CD4-positive, alpha-beta memory T cell (primary cell): ENCODE data around the gene LLGL1. TPM values are rescaled to one million over a fixed set of nuclear protein-coding genes. Genes with fewer than 3 reads are reported as not detected.
A peak's percentile ranks its signal among the peaks of the same experiment; 100 is the strongest.

Source experiments
- CTCF ChIA-PET: fragments of 350-600 bp; sonication (Branson Sonifier 250); formaldehyde crosslinking; loops from one replicate; lab custom pipeline; 2021; ENCODE audit warnings: inconsistent platforms; ENCODE audit not compliant: partially characterized antibody; lab: Charles Lee
- POLR2A ChIA-PET: fragments of 350-600 bp; sonication (Branson Sonifier 250); formaldehyde crosslinking; loops from one replicate; lab custom pipeline; 2021; ENCODE audit not compliant: partially characterized antibody; lab: Charles Lee
- DNase-seq, 5 donors: peaks; one replicate each; pipeline versions ENCODE4 v3.0.0 to v3.0.0-alpha.2; 2020 to 2022; ENCODE audit warnings: mixed read lengths in 1 of 5
- H3K27ac ChIP-seq: one replicate; pipeline ENCODE4 v1.7.0; 2013; ENCODE audit warnings: low read depth, low read length
- H3K27me3 ChIP-seq: 2 replicates; pipeline ENCODE4 v1.7.0; 2013; ENCODE audit warnings: mild to moderate bottlenecking, low read length, moderate library complexity; ENCODE audit not compliant: insufficient read depth
- H3K36me3 ChIP-seq: 2 replicates; pipeline ENCODE4 v1.7.0; 2013; ENCODE audit warnings: mild to moderate bottlenecking, low read length, moderate library complexity; ENCODE audit not compliant: insufficient read depth
- H3K4me1 ChIP-seq: 2 replicates; pipeline ENCODE4 v1.7.0; 2013; ENCODE audit warnings: mild to moderate bottlenecking, low read length, moderate library complexity; ENCODE audit not compliant: insufficient read depth
- H3K4me3 ChIP-seq, 2 donors: one replicate each; pipeline ENCODE4 v1.7.0; 2013; ENCODE audit warnings: low read length in 2 of 2, mild to moderate bottlenecking in 1 of 2
- H3K9me3 ChIP-seq, 2 donors: one replicate each; pipeline ENCODE4 v1.7.0; 2013; ENCODE audit warnings: low read length in 2 of 2, control low read depth in 1 of 2; ENCODE audit not compliant: control insufficient read depth in 1 of 2
- H3K27ac Mint-ChIP-seq, 7 donors: one replicate each; pipeline ENCODE4 v1.8.0; 2020 to 2021; ENCODE audit warnings: mixed read lengths in 7 of 7, mild to moderate bottlenecking in 6 of 7, inconsistent platforms in 3 of 7, moderate library complexity in 3 of 7
- H3K27me3 Mint-ChIP-seq, 2 donors: one replicate each; pipeline ENCODE4 v1.8.0; 2020 to 2021; ENCODE audit warnings: mixed read lengths in 2 of 2
- H3K36me3 Mint-ChIP-seq, 2 donors: one replicate each; pipeline ENCODE4 v1.8.0; 2020 to 2021; ENCODE audit warnings: mixed read lengths in 2 of 2, inconsistent platforms in 1 of 2, mild to moderate bottlenecking in 1 of 2
- H3K4me1 Mint-ChIP-seq, 4 donors: one replicate each; pipeline ENCODE4 v1.8.0; 2020 to 2021; ENCODE audit warnings: mixed read lengths in 4 of 4, mild to moderate bottlenecking in 1 of 4
- H3K4me3 Mint-ChIP-seq, 8 donors: one replicate each; pipeline ENCODE4 v1.8.0; 2020 to 2021; ENCODE audit warnings: mixed read lengths in 8 of 8, mild to moderate bottlenecking in 7 of 8, moderate library complexity in 6 of 8, inconsistent platforms in 3 of 8
- H3K9me3 Mint-ChIP-seq, 8 donors: one replicate each; pipeline ENCODE4 v1.8.0; 2020 to 2021; ENCODE audit warnings: mixed read lengths in 8 of 8, mild to moderate bottlenecking in 5 of 8, inconsistent platforms in 3 of 8, moderate library complexity in 1 of 8
- intact Hi-C: fragments of 100-400 bp; cut with micrococcal nuclease; formaldehyde crosslinking; loops from one replicate; pipeline ENCODE4 v1.15.1; 2023
- polyA plus RNA-seq, 2 donors: library from polyadenylated mRNA; unstranded; fragments of 300-500 nt; fragmentation: Illumina TruSeq; gene quantifications; one replicate each; pipeline ENCODE4 v1.2.3, GENCODE V29; 2021
- total RNA-seq, 2 experiments: library from RNA; stranded (reverse); gene quantifications; one replicate each; pipeline ENCODE4 v1.2.3, GENCODE V29; 2021

The LLGL1 gene
- total and polyA plus RNA-seq, 4 experiments from 2014 or later = 0.25 to 20.5 (median 10.6) TPM

- ChIA-PET POLR2A (interaction anchor here (1.0 kb wide), 1 partner anchor 10 kb away, joined by 3 read pairs; the partner anchor contains the start of gene LLGL1), CTCF (no interaction called here)
- Histone ChIP-seq H3K27ac (no peak overlapping the region), H3K9me3 (no peaks in the 10 kb centered on the region), H3K27me3 (no peaks in the 10 kb centered on the region), H3K4me3 (no peak overlapping the region), H3K4me1 (no peaks in the 10 kb centered on the region), H3K36me3 (peaks cover 12% of the 10 kb centered on the region)
- Mint-ChIP-seq H3K4me3 (no peak overlapping the region), H3K27ac (peak overlapping the region in 1 of 7 donors; percentile 50), H3K27me3 (no peaks in the 10 kb centered on the region), H3K4me1 (peaks cover 0 to 4% (median 0%) of the 10 kb centered on the region in 4 donors), H3K36me3 (peaks cover 0 to 43% of the 10 kb centered on the region in 2 donors), H3K9me3 (peaks cover 0 to 2% (median 0%) of the 10 kb centered on the region in 8 donors)
- intact Hi-C loops = no loop called here
- DNase-seq = peak in 1 of 5 donors; percentile 9
These were observed 9.5 kb downstream of the LLGL1 start for GRCh38 chr17:18234853-18235380.

DNA sequence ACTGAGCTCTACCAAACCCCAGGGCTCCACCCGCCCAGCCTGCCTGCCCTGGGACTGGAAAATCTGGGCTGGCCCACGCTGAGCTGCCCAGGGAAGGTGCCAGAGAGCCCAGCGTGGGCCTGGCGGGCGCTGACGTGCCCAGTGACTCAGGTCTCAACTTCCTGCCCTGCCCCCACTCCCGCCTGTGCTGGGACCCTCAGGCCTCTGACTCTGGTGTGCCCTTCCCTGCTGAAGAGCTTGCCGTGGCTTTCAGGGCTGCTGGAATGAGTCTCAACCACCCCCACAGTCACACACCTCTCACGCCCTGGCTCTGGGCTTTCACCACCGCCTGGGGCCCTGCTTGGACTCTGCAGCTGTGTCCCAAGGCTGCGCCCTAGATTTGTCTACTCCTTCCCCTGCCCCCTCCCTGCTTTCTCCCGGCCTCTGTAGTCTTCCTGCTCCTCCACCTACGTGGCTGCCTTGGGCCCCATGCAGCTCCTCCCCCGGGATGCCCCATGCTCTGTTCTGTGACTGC, 10.4 kb downstream of the LLGL1 start:
- H3K4me1 Mint-ChIP-seq = peaks cover 0 to 4% (median 0%) of the 10 kb centered on the region in 4 donors

GRCh38 chr17:18236494-18236893, 11.1 kb downstream of the LLGL1 start:
- peaks cover 12% of the 10 kb centered on the region for H3K36me3 ChIP-seq
- ChIA-PET CTCF (no interaction called here), POLR2A (no interaction called here)
- H3K4me3 Mint-ChIP-seq = no peak overlapping the region
- H3K27me3 Mint-ChIP-seq = no peaks in the 10 kb centered on the region
- H3K27me3 ChIP-seq = no peaks in the 10 kb centered on the region
- H3K36me3 Mint-ChIP-seq = peaks cover 0 to 51% of the 10 kb centered on the region in 2 donors
- peaks cover 0 to 2% (median 0%) of the 10 kb centered on the region in 8 donors for H3K9me3 Mint-ChIP-seq
- no peak overlapping the region for H3K27ac ChIP-seq
- H3K4me1 Mint-ChIP-seq = peaks cover 0 to 4% (median 0%) of the 10 kb centered on the region in 4 donors
- no peak overlapping the region for H3K4me3 ChIP-seq
- H3K9me3 ChIP-seq = no peaks in the 10 kb centered on the region
- no peak for DNase-seq
- peak overlapping the region in 1 of 7 donors; percentile 59 for H3K27ac Mint-ChIP-seq
- intact Hi-C loops = no loop called here
- no peaks in the 10 kb centered on the region for H3K4me1 ChIP-seq

More for the DNA sequence above, 10.4 kb downstream of the LLGL1 start:
- ChIA-PET CTCF (no interaction called here), POLR2A (no interaction called here)
- Histone ChIP-seq H3K27me3 (no peaks in the 10 kb centered on the region), H3K9me3 (no peaks in the 10 kb centered on the region), H3K4me3 (no peak overlapping the region), H3K4me1 (no peaks in the 10 kb centered on the region), H3K36me3 (peaks cover 12% of the 10 kb centered on the region), H3K27ac (no peak overlapping the region)
- Mint-ChIP-seq H3K27me3 (no peaks in the 10 kb centered on the region), H3K9me3 (peaks cover 0 to 2% (median 0%) of the 10 kb centered on the region in 8 donors), H3K27ac (peak overlapping the region in 2 of 7 donors; percentile 46 to 80), H3K36me3 (peaks cover 0 to 47% of the 10 kb centered on the region in 2 donors), H3K4me3 (no peak overlapping the region)
- intact Hi-C loops = no loop called here
- DNase-seq = peak in 1 of 5 donors; percentile 5

DNA sequence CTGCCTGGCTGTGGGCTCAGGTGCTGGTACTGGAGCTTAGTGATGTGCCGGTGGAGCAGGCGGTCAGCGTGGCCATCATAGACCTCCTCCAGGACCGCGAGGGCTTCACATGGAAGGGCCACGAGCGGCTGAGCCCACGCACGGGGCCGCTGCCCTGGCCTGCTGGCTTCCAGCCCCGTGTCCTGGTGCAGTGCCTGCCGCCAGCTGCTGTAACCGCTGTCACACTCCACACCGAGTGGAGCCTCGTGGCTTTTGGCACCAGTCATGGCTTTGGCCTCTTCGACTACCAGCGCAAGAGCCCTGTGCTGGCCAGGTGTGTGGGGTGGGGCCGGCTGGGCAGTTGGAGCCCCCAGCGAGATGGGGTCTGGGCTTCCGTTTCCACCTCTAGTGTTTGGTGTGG, 12.0 kb downstream of the LLGL1 start:
- CTCF ChIA-PET = no interaction called here
- Mint-ChIP-seq H3K27ac (no peak overlapping the region), H3K27me3 (no peaks in the 10 kb centered on the region), H3K4me1 (peaks cover 0 to 4% (median 0%) of the 10 kb centered on the region in 4 donors), H3K36me3 (peaks cover 0 to 53% of the 10 kb centered on the region in 2 donors), H3K9me3 (peaks cover 0 to 2% (median 0%) of the 10 kb centered on the region in 8 donors), H3K4me3 (no peak overlapping the region)
- POLR2A ChIA-PET = no interaction called here
- no peaks in the 10 kb centered on the region for H3K4me1 ChIP-seq
- peaks cover 12% of the 10 kb centered on the region for H3K36me3 ChIP-seq
- no peak overlapping the region for H3K4me3 ChIP-seq
- no peaks in the 10 kb centered on the region for H3K9me3 ChIP-seq
- H3K27me3 ChIP-seq = no peaks in the 10 kb centered on the region
- no peak overlapping the region for H3K27ac ChIP-seq
- intact Hi-C loops = no loop called here
- no peak for DNase-seq

DNA sequence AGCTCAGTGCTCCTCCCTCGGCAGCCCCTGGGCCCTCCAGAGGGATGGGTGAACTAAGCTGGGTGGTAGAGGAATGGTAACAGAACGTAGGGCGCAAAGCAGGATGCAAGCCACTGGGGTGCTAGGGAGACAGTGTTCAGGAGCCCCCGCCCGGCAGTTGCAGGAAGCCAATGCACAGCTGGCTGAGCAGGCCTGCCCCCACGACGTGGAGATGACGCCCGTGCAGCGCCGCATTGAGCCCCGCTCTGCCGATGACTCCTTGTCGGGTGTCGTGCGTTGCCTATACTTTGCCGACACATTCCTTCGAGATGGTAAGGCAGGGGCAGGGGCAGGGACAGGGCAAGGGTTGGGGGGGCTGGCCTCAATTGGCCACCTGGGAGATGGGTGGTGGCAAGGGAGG, 12.9 kb downstream of the LLGL1 start:
- H3K4me3 Mint-ChIP-seq = no peak overlapping the region

DNA sequence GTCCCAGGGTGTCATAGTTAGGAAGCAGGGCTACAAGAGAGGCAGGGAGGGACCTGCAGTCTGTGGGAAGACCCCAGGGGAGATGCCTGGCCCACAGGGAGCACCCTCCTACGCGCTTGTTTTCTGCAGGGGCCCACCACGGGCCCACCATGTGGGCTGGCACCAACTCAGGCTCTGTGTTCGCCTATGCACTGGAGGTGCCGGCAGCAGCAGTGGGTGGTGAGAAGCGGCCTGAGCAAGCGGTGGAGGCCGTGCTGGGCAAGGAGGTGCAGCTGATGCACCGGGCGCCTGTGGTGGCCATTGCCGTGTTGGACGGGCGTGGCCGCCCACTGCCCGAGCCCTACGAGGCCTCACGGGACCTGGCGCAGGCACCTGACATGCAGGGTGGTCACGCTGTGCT, 15.0 kb downstream of the LLGL1 start:
- no peak overlapping the region for H3K4me3 ChIP-seq
- no peak for DNase-seq
- no peaks in the 10 kb centered on the region for H3K27me3 ChIP-seq
- POLR2A ChIA-PET = no interaction called here
- Mint-ChIP-seq H3K36me3 (peaks cover 2 to 55% of the 10 kb centered on the region in 2 donors), H3K27me3 (no peaks in the 10 kb centered on the region), H3K9me3 (peaks cover 0 to 2% (median 0%) of the 10 kb centered on the region in 8 donors), H3K4me3 (no peak overlapping the region), H3K4me1 (peaks cover 0 to 4% (median 0%) of the 10 kb centered on the region in 4 donors), H3K27ac (peak overlapping the region in 1 of 7 donors; percentile 47)
- H3K27ac ChIP-seq = no peak overlapping the region
- no peaks in the 10 kb centered on the region for H3K9me3 ChIP-seq
- peaks cover 6% of the 10 kb centered on the region for H3K36me3 ChIP-seq
- CTCF ChIA-PET = no interaction called here
- intact Hi-C loops = no loop called here
- no peaks in the 10 kb centered on the region for H3K4me1 ChIP-seq

More for the DNA sequence above, 12.9 kb downstream of the LLGL1 start:
- ChIA-PET CTCF (no interaction called here), POLR2A (no interaction called here)
- H3K9me3 Mint-ChIP-seq = peaks cover 0 to 2% (median 0%) of the 10 kb centered on the region in 8 donors
- Histone ChIP-seq H3K4me1 (no peaks in the 10 kb centered on the region), H3K9me3 (no peaks in the 10 kb centered on the region), H3K27ac (no peak overlapping the region), H3K36me3 (peaks cover 9% of the 10 kb centered on the region), H3K4me3 (no peak overlapping the region), H3K27me3 (no peaks in the 10 kb centered on the region)
- peaks cover 0 to 57% of the 10 kb centered on the region in 2 donors for H3K36me3 Mint-ChIP-seq
- peaks cover 0 to 4% (median 0%) of the 10 kb centered on the region in 4 donors for H3K4me1 Mint-ChIP-seq
- no peak overlapping the region for H3K27ac Mint-ChIP-seq
- H3K27me3 Mint-ChIP-seq = no peaks in the 10 kb centered on the region
- DNase-seq = no peak
- intact Hi-C loops = no loop called here

DNA sequence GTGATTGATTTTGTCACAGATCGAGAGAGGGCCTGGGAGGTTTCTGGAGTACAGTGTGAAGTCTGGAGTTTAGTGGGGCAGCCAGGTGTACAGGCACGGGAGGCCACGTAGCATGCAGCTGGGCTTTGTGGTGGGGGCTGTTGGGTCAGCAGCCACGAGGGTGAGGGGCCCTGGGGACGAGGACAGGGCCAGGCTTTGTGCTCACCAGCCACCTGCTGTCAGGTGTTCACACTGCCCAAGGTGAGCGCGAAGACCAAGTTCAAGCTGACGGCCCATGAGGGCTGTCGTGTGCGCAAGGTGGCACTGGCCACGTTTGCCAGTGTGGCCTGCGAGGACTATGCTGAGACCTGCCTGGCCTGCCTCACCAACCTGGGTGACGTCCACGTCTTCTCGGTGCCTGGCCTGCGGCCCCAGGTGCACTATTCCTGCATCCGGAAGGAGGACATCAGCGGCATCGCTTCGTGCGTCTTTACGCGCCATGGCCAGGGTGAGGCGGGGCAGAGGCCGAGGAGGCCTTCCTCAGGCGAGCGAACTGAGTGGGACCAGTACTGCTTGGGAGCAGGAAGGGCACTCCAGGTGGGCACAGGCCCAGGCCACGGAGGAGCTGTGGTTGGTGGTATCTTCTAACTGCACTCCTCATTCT, 15.9 kb downstream of the LLGL1 start:
- intact Hi-C loops = no loop called here
- Mint-ChIP-seq H3K4me1 (peaks cover 0 to 1% (median 0%) of the 10 kb centered on the region in 4 donors), H3K4me3 (no peak overlapping the region), H3K27me3 (no peaks in the 10 kb centered on the region), H3K9me3 (peaks cover 0 to 2% (median 0%) of the 10 kb centered on the region in 8 donors), H3K27ac (peak overlapping the region in 2 of 7 donors; percentile 51 to 68), H3K36me3 (peaks cover 4 to 55% of the 10 kb centered on the region in 2 donors)
- H3K27me3 ChIP-seq = no peaks in the 10 kb centered on the region
- CTCF ChIA-PET = no interaction called here
- H3K4me1 ChIP-seq = no peaks in the 10 kb centered on the region
- H3K36me3 ChIP-seq = peaks cover 15% of the 10 kb centered on the region
- no peak overlapping the region for H3K4me3 ChIP-seq
- H3K27ac ChIP-seq = no peak overlapping the region
- DNase-seq = no peak
- POLR2A ChIA-PET = no interaction called here
- no peaks in the 10 kb centered on the region for H3K9me3 ChIP-seq
